GM12875 (cell line): Measurements from ENCODE around the gene SMARCC2.

Source experiments
- H3K4me3 ChIP-seq: one replicate; pipeline ENCODE4 v1.5.1; 2011; ENCODE audit warnings: low read depth, low read length, control low read depth
- TF ChIP-seq, protein P1 (sequence below): IDR thresholded peaks from 2 replicates; pipeline ENCODE4 v1.5.1; 2011; ENCODE audit warnings: low read depth, mild to moderate bottlenecking, control low read depth, inconsistent platforms, low read length, moderate library complexity, borderline replicate concordance; ENCODE audit not compliant: insufficient read depth

Gene SMARCC2

DNA sequence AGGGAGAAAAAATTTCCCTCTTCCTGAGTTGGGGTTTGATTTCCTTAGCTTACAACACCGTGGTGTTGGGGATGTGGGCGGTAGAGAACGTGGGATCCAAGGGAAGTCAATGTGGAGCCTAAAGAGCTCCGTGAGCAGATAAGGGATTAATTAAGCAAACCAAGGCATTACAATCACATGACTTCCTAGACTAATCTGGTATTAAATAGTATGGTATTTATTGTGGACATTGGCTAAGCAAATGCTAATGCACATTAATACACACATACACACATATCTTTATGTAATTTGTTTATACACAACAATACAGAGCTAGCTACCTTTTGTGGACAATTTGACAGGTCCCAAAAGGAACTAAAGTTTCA lies 33.2 kb upstream of the SMARCC2 start:
- H3K4me3 ChIP-seq: peak overlapping the region; percentile 97
- TF ChIP-seq, protein P1, sequence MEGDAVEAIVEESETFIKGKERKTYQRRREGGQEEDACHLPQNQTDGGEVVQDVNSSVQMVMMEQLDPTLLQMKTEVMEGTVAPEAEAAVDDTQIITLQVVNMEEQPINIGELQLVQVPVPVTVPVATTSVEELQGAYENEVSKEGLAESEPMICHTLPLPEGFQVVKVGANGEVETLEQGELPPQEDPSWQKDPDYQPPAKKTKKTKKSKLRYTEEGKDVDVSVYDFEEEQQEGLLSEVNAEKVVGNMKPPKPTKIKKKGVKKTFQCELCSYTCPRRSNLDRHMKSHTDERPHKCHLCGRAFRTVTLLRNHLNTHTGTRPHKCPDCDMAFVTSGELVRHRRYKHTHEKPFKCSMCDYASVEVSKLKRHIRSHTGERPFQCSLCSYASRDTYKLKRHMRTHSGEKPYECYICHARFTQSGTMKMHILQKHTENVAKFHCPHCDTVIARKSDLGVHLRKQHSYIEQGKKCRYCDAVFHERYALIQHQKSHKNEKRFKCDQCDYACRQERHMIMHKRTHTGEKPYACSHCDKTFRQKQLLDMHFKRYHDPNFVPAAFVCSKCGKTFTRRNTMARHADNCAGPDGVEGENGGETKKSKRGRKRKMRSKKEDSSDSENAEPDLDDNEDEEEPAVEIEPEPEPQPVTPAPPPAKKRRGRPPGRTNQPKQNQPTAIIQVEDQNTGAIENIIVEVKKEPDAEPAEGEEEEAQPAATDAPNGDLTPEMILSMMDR: no peak

DNA sequence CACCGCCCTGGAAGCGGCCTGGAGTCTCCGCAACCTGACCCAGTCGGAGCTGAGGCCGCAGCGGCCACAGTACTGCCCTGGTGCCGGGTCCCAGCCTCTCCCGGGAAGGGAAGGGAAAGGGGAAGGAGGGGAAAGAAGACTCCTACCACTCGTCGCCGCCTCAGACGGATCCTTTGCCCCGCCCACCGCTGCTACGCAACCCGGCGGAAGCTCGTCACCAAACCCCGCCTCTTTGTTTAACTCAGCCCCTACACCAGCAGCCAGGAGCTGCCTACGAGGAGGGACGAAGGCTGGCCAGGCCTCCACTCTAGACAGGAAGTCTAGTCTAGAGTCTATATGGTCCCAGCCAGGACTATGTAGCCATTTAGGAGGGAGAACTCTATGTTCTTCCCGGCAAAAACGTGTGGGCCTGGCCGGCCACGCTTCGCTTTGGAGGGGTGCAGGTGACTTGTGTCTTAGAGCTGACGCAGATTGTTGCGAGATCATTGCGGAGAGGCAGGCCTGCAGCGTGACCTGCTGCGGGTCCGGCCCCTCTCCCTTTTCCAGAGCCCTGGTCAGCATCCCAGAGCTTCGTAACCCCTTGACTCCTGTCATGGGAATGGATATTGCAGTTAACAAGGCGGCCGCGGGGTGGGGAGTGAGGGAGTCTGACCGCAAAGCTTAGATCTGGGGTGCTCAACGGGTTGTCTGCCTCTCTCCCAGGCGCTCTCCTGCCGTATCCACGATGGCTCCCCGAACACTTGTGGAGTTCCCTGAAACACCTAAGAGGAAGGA lies 32.7 kb upstream of the SMARCC2 start, which contains the start of gene RNF41:
Gene RNF41, minus strand, starts transcription at position 166 of the 774 bp plus-strand sequence. CDS start 7,875 bp downstream, outside the sequence.
- peak within 1 kb of the TSS; percentile 97 for H3K4me3 ChIP-seq
- TF ChIP-seq, protein P1: no peak

- H3K4me3 ChIP-seq: peak overlapping the region; percentile 97
- TF ChIP-seq, protein P1: no peak
Measured at GRCh38 chr12:56221232-56221756, 32.0 kb upstream of the SMARCC2 start.

DNA sequence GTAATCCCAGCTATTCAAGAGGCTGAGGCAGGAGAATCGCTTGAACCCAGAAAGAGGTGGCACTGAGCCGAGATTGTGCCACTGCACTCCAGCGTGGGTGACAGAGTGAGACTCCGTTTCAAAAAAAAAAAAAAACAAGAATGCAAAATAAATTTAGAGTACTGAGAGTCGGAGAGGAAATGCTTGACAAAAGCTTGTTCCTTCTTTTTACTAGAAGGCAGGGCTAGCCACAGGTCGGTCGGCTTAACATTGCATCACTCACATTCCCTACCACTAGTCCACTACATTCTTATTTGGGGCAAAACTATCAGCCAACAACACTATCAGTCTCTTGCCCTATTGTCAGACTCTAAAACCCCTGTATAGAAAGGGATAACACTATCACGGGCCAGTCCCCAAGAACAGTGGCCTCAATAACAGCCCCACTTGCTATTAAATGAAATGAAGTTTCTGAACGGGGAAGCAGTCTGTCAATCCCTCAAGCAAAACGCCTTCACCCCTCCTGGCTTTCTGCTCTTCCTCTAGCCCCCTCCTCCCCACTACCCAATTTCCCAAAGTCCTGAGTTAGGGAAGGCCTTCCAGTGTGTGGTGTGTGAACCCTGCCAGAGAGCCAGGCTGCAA lies 31.4 kb upstream of the SMARCC2 start:
- peak overlapping the region; percentile 97 for H3K4me3 ChIP-seq
- TF ChIP-seq, protein P1: no peak

- TF ChIP-seq, protein P1: no peak
- no peak overlapping the region for H3K4me3 ChIP-seq
Measured at GRCh38 chr12:56219840-56220239, 30.6 kb upstream of the SMARCC2 start.

GRCh38 chr12:56216461-56216860 lies 27.2 kb upstream of the SMARCC2 start:
- TF ChIP-seq, protein P1: no peak
- H3K4me3 ChIP-seq: no peak overlapping the region
